ENCODE results near the gene RHOBTB1.
"Not testable (repeated sequence)": the region's sequence is repeated elsewhere in the genome, so short reads cannot be mapped to it uniquely, and the experiment has no call there.

RHOBTB1 gene

GRCh38 chr10:60911216-60911615 lies 32.8 kb downstream of the RHOBTB1 start:
- TF ChIP-seq, protein P1, sequence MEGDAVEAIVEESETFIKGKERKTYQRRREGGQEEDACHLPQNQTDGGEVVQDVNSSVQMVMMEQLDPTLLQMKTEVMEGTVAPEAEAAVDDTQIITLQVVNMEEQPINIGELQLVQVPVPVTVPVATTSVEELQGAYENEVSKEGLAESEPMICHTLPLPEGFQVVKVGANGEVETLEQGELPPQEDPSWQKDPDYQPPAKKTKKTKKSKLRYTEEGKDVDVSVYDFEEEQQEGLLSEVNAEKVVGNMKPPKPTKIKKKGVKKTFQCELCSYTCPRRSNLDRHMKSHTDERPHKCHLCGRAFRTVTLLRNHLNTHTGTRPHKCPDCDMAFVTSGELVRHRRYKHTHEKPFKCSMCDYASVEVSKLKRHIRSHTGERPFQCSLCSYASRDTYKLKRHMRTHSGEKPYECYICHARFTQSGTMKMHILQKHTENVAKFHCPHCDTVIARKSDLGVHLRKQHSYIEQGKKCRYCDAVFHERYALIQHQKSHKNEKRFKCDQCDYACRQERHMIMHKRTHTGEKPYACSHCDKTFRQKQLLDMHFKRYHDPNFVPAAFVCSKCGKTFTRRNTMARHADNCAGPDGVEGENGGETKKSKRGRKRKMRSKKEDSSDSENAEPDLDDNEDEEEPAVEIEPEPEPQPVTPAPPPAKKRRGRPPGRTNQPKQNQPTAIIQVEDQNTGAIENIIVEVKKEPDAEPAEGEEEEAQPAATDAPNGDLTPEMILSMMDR (IDR thresholded peaks at IDR 0.05; ENCODE audit: low read depth, low read length, missing control alignments): no peak
- no peak overlapping the region for H3K4me3 ChIP-seq (replicated peaks; ENCODE audit: low read depth, low read length)
- DNase-seq (ENCODE audit: extremely low read depth, low read depth): no peak

DNA sequence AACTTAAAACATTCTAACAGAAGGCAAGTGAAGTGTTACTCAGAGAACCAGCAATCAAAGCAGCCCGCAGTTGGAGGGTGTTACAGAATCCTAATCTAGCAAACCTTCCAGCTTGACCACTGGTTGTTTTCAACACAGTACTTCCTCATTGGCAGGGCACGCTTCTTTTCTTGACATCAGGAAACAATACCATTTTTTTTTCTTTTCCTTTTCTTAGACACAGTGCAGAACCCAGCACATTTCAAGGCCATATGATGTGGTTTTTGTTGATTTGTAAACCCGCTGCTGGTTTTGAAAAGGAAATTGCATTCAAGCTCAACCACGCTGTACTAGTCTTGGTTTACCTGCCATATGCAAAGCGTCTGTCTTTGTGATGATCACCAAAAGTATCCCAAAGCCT lies 33.4 kb downstream of the RHOBTB1 start:
- DNase-seq (ENCODE audit: extremely low read depth, low read depth): no peak
- TF ChIP-seq, protein P1 (IDR thresholded peaks at IDR 0.05; ENCODE audit: low read depth, low read length, missing control alignments): no peak
- H3K4me3 ChIP-seq (replicated peaks; ENCODE audit: low read depth, low read length): no peak overlapping the region

DNA sequence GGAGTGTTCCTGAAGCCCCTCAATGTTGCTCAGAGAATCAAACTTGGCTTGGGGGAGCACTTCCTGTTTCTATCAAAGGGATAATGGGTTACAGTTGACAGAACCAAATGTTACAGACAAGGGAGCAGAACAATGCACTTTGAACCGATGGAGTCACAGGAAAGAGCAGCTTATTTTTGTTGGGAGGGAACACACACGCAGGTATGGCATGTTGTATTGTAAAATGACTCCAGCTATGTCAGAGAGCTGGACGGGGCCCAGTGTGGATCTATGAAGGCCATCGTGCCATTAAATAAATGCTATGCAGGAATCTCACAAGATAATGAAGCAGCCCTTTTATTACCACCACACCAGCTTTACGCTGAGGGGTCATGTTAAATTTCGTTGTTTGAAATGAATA lies 35.1 kb downstream of the RHOBTB1 start:
- TF ChIP-seq, protein P1 (IDR thresholded peaks at IDR 0.05; ENCODE audit: low read depth, low read length, missing control alignments): no peak
- DNase-seq (ENCODE audit: extremely low read depth, low read depth): no peak
- no peak overlapping the region for H3K4me3 ChIP-seq (replicated peaks; ENCODE audit: low read depth, low read length)

GRCh38 chr10:60908031-60908430 lies 36.0 kb downstream of the RHOBTB1 start:
- TF ChIP-seq, protein P1 (IDR thresholded peaks at IDR 0.05; ENCODE audit: low read depth, low read length, missing control alignments): no peak
- no peak overlapping the region for H3K4me3 ChIP-seq (replicated peaks; ENCODE audit: low read depth, low read length)
- DNase-seq (ENCODE audit: extremely low read depth, low read depth): no peak

- no peak overlapping the region for H3K4me3 ChIP-seq (replicated peaks; ENCODE audit: low read depth, low read length)
- DNase-seq (ENCODE audit: extremely low read depth, low read depth): no peak
- TF ChIP-seq, protein P1 (IDR thresholded peaks at IDR 0.05; ENCODE audit: low read depth, low read length, missing control alignments): no peak
These were observed 36.7 kb downstream of the RHOBTB1 start for GRCh38 chr10:60907236-60907635.

GRCh38 chr10:60906825-60907224 lies 37.2 kb downstream of the RHOBTB1 start:
- H3K4me3 ChIP-seq (replicated peaks; ENCODE audit: low read depth, low read length); DNase-seq (ENCODE audit: extremely low read depth, low read depth): not testable (repeated sequence)

- TF ChIP-seq, protein P1 (IDR thresholded peaks at IDR 0.05; ENCODE audit: low read depth, low read length, missing control alignments): no peak
- DNase-seq (ENCODE audit: extremely low read depth, low read depth): no peak
- H3K4me3 ChIP-seq (replicated peaks; ENCODE audit: low read depth, low read length): no peak overlapping the region
These were observed 37.6 kb downstream of the RHOBTB1 start for GRCh38 chr10:60906411-60906810.

Data from HFF-Myc (cell line).